OCI-LY3 (cell line): ENCODE data around the gene CAPG.

Source experiments
- EZH2phosphoT487 ChIP-seq: fragments of 200-600 bp; shearing (Covaris generic); IDR thresholded peaks from 2 replicates; pipeline ENCODE4 v1.6.1; 2018; ENCODE audit warnings: antibody characterized with exemption, mixed run types, low read depth
- TF ChIP-seq, protein P1 (sequence below): fragments of 200-600, 300-600 bp; sonication (generic); IDR thresholded peaks from 2 replicates; pipeline ENCODE4 v1.5.1; 2014; ENCODE audit warnings: antibody characterized with exemption, low read length, low read depth

DNA sequence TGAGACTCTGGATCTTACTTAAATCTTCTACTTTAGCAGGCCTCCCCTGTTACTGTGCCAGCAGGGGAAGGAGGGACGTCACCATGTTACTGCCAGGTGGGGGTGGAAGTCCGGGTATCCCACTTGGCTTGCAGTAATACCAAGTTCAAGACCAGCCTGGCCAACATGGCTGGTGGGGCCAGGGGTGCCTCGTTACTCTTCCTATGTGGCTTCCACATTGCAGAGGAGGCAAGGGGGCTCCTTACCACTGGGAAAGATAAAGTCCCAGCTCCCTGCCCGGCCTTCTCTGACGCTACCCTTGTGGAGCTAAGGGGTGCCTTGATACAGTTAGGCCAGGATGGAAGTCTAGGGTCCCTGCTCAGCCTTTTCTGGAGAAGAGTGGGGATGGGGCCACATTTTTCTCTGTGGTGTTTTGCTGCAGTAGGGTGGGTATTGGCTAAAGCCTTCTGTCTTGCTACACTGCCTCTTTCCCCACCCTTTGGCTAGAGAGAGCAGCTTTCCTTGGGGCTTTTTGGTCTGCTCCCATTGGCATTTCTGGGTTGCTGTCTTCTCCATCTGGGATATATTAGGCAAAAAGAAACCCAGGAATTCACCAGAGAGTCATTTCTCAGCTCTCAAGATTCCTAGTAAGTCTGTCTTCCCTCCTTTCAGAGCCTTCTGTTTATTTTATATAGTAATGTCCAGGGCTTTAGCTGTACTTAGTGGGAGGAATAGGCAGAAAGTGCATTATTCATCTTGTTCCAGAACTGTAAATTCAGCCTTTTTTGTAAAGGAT, 33.7 kb downstream of the CAPG start:
- TF ChIP-seq, protein P1, sequence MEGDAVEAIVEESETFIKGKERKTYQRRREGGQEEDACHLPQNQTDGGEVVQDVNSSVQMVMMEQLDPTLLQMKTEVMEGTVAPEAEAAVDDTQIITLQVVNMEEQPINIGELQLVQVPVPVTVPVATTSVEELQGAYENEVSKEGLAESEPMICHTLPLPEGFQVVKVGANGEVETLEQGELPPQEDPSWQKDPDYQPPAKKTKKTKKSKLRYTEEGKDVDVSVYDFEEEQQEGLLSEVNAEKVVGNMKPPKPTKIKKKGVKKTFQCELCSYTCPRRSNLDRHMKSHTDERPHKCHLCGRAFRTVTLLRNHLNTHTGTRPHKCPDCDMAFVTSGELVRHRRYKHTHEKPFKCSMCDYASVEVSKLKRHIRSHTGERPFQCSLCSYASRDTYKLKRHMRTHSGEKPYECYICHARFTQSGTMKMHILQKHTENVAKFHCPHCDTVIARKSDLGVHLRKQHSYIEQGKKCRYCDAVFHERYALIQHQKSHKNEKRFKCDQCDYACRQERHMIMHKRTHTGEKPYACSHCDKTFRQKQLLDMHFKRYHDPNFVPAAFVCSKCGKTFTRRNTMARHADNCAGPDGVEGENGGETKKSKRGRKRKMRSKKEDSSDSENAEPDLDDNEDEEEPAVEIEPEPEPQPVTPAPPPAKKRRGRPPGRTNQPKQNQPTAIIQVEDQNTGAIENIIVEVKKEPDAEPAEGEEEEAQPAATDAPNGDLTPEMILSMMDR: no peak
- no peak for TF ChIP-seq EZH2phosphoT487
